Activated naive CD8-positive, alpha-beta T cell (primary cell): ENCODE measurements around the gene RAD51B.

Experiments
- H3K27ac Mint-ChIP-seq: one replicate; pipeline ENCODE4 v1.8.0; 2021; ENCODE audit warnings: mixed read lengths
- H3K27me3 Mint-ChIP-seq: one replicate; pipeline ENCODE4 v1.8.0; 2021; ENCODE audit warnings: mixed read lengths
- H3K36me3 Mint-ChIP-seq: one replicate; pipeline ENCODE4 v1.8.0; 2021; ENCODE audit warnings: mixed read lengths
- H3K4me1 Mint-ChIP-seq: one replicate; pipeline ENCODE4 v1.8.0; 2021; ENCODE audit warnings: low read depth, mixed read lengths
- H3K4me3 Mint-ChIP-seq: one replicate; pipeline ENCODE4 v1.8.0; 2021; ENCODE audit warnings: mild to moderate bottlenecking, mixed read lengths
- H3K9me3 Mint-ChIP-seq: one replicate; pipeline ENCODE4 v1.8.0; 2021; ENCODE audit warnings: low read depth, mixed read lengths

RAD51B gene

GRCh38 chr14:67908052-67908754, 88.6 kb downstream of the RAD51B start:
- H3K36me3 Mint-ChIP-seq: peaks cover 14% of the 10 kb centered on the region
- H3K9me3 Mint-ChIP-seq: peaks cover 12% of the 10 kb centered on the region
- no peak overlapping the region for H3K27ac Mint-ChIP-seq
- H3K27me3 Mint-ChIP-seq: no peaks in the 10 kb centered on the region
- no peak overlapping the region for H3K4me3 Mint-ChIP-seq
- no peaks in the 10 kb centered on the region for H3K4me1 Mint-ChIP-seq

- no peaks in the 10 kb centered on the region for H3K9me3 Mint-ChIP-seq
- H3K27ac Mint-ChIP-seq: no peak overlapping the region
- H3K4me3 Mint-ChIP-seq: no peak overlapping the region
- no peaks in the 10 kb centered on the region for H3K36me3 Mint-ChIP-seq
- no peaks in the 10 kb centered on the region for H3K4me1 Mint-ChIP-seq
- H3K27me3 Mint-ChIP-seq: no peaks in the 10 kb centered on the region
These were observed 92.0 kb downstream of the RAD51B start for GRCh38 chr14:67911562-67911961.

DNA sequence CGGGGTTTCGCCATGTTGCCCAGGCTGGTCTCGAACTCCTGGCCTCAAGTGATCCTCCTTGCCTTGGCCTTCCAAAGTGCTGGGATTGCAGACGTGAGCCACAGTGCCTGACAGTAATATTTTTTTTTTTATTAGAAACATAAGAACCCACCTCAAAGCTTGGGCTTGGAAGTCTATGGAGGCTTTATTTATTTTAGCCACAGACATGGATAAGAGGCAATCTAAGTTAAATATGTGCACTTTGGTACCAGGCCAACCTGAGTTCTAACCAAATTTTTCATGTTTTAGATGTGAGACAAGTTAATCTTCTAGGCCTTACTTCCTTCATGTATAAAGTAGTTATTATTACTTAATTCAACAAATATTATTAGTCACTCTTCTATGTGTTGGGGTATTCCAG, 96.9 kb downstream of the RAD51B start:
- Mint-ChIP-seq H3K36me3 (no peaks in the 10 kb centered on the region), H3K4me3 (no peak overlapping the region), H3K4me1 (no peaks in the 10 kb centered on the region), H3K9me3 (no peaks in the 10 kb centered on the region), H3K27ac (no peak overlapping the region), H3K27me3 (no peaks in the 10 kb centered on the region)

DNA sequence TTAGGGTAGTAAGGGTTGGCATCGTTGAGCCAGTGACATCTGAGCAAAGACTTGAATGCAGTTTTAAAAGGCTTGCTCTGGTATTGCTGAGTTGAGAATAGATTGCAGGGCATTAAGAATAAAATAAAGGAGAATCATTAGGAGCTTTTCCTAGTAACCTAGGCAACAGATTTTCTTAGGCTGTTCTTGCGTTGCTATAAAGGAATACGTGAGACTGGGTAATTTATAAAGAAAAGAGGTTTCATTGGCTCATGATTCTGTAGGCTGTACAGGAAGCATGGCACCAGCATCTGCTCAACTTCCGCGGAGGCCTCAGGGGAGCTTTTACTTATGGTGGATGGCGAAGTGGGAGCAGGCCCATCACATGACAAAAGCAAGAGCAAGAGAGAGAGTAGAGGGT, 97.4 kb downstream of the RAD51B start:
- no peaks in the 10 kb centered on the region for H3K4me1 Mint-ChIP-seq
- no peak overlapping the region for H3K27ac Mint-ChIP-seq
- no peaks in the 10 kb centered on the region for H3K9me3 Mint-ChIP-seq
- no peak overlapping the region for H3K4me3 Mint-ChIP-seq
- no peaks in the 10 kb centered on the region for H3K27me3 Mint-ChIP-seq
- peaks cover under 1% of the 10 kb centered on the region for H3K36me3 Mint-ChIP-seq

DNA sequence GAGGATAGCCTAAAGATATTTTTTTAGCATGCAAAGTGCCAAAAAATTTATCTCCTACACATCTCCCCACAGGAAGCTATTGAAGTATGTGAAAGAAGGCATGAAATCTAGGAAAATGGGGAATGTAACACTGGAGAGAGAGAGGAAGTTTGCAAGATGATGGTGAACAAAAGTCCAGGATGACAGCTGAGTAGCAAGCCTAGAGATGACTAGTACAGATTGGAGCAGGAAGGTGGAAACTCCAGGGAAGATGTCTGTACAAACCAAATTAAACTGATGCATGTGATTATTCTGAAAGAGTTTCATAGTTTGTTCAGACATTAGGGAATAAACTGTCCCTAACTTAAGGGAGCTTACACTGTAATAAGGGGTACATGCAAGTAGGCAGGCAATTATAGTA, 99.3 kb downstream of the RAD51B start:
- no peaks in the 10 kb centered on the region for H3K4me1 Mint-ChIP-seq
- H3K4me3 Mint-ChIP-seq: no peak overlapping the region
- H3K36me3 Mint-ChIP-seq: peaks cover 2% of the 10 kb centered on the region
- no peaks in the 10 kb centered on the region for H3K27me3 Mint-ChIP-seq
- H3K27ac Mint-ChIP-seq: no peak overlapping the region
- H3K9me3 Mint-ChIP-seq: no peaks in the 10 kb centered on the region

DNA sequence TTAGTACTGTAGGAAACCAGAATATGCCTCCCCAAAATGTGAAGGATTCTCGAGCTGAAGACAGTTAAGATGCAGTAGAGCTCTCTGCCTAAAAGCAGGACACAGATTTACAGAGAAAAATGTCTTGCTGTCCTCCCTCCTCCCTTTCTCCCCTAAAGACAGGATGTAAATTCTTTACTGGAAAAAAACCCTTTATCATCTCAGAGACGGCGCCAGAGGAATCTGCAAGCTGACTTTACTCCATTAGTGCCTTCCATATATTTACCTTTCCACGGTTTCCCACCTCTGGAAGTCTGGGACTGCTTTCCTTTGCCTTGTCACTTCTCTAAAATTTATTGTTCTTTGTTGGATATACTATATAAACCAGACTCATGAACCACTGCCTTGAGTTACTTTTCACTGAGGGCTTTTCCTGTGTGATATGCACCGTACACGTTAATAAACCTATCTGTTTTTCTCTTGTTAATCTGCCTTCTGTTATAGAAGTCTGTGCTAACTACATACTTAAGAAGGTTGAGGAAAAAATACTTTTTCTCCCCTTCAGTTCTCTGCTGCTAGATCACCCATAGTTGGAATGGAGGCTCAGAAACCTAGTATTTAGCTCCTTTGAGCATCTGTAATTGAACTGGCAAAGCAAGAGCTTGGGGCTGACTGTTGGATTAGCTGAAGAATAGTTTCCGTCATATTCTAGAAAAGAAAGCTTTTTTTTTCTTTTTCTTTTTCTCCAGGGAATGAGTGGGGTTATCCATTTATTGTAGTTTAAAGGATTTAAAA, 99.9 kb downstream of the RAD51B start:
- Mint-ChIP-seq H3K36me3 (peaks cover 2% of the 10 kb centered on the region), H3K4me3 (no peak overlapping the region), H3K27ac (no peak overlapping the region), H3K4me1 (no peaks in the 10 kb centered on the region), H3K27me3 (no peaks in the 10 kb centered on the region), H3K9me3 (no peaks in the 10 kb centered on the region)

GRCh38 chr14:67926821-67927220, 107.2 kb downstream of the RAD51B start:
- Mint-ChIP-seq H3K4me1 (no peaks in the 10 kb centered on the region), H3K27ac (no peak overlapping the region), H3K4me3 (no peak overlapping the region), H3K36me3 (peaks cover 16% of the 10 kb centered on the region), H3K27me3 (no peaks in the 10 kb centered on the region), H3K9me3 (peaks cover 24% of the 10 kb centered on the region)

DNA sequence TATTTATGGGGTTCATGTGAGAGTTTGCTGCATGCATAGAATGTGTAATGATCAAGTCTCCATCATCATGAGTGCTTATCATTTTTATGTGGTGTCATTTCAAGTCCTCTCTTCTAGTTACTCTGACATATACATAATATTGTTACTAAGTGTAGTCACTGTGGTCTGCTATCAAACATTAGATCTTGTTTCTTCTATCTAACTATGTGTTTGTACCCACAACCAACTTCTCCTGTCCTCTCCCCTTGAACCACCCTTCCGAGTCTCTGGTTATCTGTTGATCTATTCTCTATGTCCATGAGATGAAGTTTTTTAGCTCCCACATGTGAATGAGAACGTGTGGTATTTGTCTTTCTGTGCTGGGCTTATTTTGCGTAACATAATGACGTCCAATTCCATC, 107.7 kb downstream of the RAD51B start:
- Mint-ChIP-seq H3K4me3 (no peak overlapping the region), H3K9me3 (peaks cover 24% of the 10 kb centered on the region), H3K27ac (no peak overlapping the region), H3K27me3 (no peaks in the 10 kb centered on the region), H3K4me1 (no peaks in the 10 kb centered on the region), H3K36me3 (peaks cover 18% of the 10 kb centered on the region)

- Mint-ChIP-seq H3K36me3 (peaks cover 18% of the 10 kb centered on the region), H3K27ac (no peak overlapping the region), H3K4me3 (no peak overlapping the region), H3K4me1 (no peaks in the 10 kb centered on the region), H3K9me3 (peaks cover 24% of the 10 kb centered on the region), H3K27me3 (no peaks in the 10 kb centered on the region)
These were observed 108.8 kb downstream of the RAD51B start for GRCh38 chr14:67928375-67928774.

GRCh38 chr14:67932708-67933246, 113.2 kb downstream of the RAD51B start:
- Mint-ChIP-seq H3K27ac (no peak overlapping the region), H3K4me3 (no peak overlapping the region), H3K36me3 (peaks cover 15% of the 10 kb centered on the region), H3K27me3 (no peaks in the 10 kb centered on the region), H3K4me1 (peaks cover 7% of the 10 kb centered on the region), H3K9me3 (peaks cover 19% of the 10 kb centered on the region)

GRCh38 chr14:67933266-67933665, 113.7 kb downstream of the RAD51B start:
- Mint-ChIP-seq H3K4me3 (no peak overlapping the region), H3K36me3 (peaks cover 15% of the 10 kb centered on the region), H3K9me3 (peaks cover 19% of the 10 kb centered on the region), H3K4me1 (peaks cover 7% of the 10 kb centered on the region), H3K27ac (no peak overlapping the region), H3K27me3 (no peaks in the 10 kb centered on the region)

DNA sequence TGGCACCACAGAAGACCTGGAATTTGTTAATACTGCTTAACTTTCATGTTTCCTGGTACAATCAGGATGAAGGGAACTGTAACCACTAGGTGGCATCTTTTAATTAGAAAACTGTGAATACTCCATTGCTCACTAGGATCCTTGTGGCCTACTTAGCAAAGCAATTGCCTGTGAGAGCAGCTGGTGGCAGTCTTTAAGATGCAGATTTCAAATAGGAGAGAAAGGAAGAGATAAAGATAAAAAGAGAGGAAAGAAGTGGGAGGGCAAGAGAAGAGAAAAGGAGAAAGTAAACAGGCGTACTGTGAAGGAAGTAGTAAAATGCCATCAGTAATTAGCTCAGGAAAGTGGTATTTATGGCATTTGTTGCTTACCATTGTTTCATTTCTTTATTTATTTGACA, 114.5 kb downstream of the RAD51B start:
- Mint-ChIP-seq H3K27ac (peak overlapping the region; percentile 17), H3K27me3 (no peaks in the 10 kb centered on the region)

GRCh38 chr14:67934862-67935261, 115.3 kb downstream of the RAD51B start:
- Mint-ChIP-seq H3K27ac (no peak overlapping the region), H3K4me1 (peaks cover 7% of the 10 kb centered on the region), H3K27me3 (no peaks in the 10 kb centered on the region), H3K4me3 (no peak overlapping the region), H3K9me3 (peaks cover 8% of the 10 kb centered on the region), H3K36me3 (peaks cover 11% of the 10 kb centered on the region)

More for the DNA sequence above, 114.5 kb downstream of the RAD51B start:
- H3K9me3 Mint-ChIP-seq: peaks cover 16% of the 10 kb centered on the region
- peaks cover 7% of the 10 kb centered on the region for H3K4me1 Mint-ChIP-seq
- H3K36me3 Mint-ChIP-seq: peaks cover 11% of the 10 kb centered on the region
- H3K4me3 Mint-ChIP-seq: no peak overlapping the region

DNA sequence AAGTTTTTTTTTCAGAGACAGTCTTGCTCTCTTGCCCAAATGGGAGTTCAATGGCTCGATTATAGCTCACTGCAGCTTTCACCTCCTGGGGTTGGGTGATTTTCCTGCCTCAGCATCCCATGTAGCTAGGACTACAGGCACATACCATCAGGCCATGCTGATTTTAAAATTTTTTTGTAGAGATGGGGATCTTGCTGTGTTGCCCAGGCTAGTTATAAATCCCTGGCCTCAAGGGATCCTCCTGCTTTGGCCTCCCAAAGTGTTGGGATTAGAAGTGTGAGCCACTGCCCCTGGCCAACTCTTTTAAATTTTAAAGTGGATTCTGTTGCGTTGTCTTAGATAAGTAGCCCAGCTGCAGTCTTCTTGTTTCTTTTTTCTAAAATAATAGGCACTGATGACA, 115.8 kb downstream of the RAD51B start:
- no peak overlapping the region for H3K27ac Mint-ChIP-seq

DNA sequence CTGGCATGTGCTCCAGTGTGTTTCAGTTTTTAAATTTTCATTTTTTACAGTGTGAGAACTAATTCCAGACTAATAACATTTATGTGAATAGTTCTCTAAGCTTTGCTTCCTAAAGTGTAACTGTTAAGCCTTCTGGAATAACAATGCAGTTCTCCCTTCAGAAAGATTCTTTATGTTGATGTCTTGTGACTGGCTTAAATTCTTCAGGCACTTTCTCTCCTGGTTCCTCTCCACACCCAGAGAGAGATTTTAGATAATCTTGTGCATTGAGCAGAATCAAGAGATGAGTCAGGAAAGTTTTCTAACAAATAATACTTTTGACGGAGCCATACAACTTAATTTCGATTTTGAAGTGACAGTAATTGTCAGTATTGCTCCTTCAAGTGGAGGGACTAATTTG, 118.5 kb downstream of the RAD51B start:
- Mint-ChIP-seq H3K27me3 (no peaks in the 10 kb centered on the region), H3K4me3 (no peak overlapping the region), H3K27ac (no peak overlapping the region), H3K36me3 (no peaks in the 10 kb centered on the region), H3K9me3 (no peaks in the 10 kb centered on the region), H3K4me1 (peaks cover 7% of the 10 kb centered on the region)

More for the DNA sequence above, 115.8 kb downstream of the RAD51B start:
- Mint-ChIP-seq H3K27me3 (no peaks in the 10 kb centered on the region), H3K4me1 (peaks cover 7% of the 10 kb centered on the region), H3K36me3 (peaks cover 6% of the 10 kb centered on the region), H3K9me3 (peaks cover 3% of the 10 kb centered on the region), H3K4me3 (no peak overlapping the region)
